Measurements from ENCODE around the gene FAHD2A.
"Not testable (repeated sequence)": the region's sequence is repeated elsewhere in the genome, so short reads cannot be mapped to it uniquely, and the experiment has no call there.

Gene FAHD2A

DNA sequence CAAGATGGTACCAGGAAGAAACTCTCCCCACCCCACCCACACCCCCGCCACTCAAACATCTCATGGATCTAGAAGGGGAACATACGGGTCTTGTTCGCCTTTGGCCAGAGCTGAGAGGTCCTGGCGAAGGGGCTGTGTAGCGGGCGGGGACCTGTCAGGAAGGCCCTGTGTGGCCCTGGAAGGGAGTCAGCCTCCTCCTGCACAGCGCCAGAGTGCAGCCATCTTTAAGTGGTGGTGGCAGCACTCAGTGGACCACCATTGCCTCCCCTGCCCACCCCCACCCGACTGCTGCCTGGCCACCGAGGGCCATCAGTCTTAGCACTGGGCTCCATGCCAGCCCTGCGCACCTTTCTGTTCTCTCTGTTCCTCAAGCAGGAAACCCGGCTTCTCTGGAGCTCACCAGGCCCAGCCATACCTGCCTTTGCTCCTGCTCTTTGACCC lies 11.6 kb upstream of the FAHD2A start:
- no peak for DNase-seq

DNA sequence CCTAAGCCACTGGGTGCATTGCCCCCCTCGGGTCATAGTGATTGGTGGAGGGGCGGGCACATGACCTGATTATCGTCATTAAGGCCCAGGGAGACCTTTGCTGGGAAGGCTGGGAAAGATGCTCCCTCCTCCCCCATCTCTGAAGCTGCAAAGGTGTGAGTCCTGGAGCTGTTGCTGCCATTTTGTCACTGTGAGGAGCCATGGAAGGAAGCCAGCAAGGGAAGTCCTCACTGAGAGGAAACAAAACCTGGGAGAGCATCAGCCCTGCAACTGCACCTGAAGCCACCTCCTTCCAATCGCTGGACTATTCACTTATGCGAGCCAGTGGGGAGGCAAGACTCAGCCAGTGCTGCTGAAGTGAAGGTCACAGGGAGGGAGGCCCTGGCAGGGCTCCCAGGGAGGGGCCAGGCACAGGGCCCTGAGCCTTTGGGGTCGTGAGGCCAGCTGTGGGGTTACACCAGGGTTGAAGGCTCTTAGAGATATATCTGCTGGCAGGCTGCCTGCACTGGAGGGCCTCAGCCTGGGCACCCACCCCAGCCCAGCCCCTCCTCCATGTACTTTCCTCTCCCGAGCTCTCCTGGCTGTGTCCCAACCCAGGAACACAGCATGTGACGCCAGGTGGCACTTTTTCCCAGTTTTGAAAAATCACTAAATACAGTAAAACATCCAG lies 10.7 kb upstream of the FAHD2A start:
- DNase-seq, result no peak

DNA sequence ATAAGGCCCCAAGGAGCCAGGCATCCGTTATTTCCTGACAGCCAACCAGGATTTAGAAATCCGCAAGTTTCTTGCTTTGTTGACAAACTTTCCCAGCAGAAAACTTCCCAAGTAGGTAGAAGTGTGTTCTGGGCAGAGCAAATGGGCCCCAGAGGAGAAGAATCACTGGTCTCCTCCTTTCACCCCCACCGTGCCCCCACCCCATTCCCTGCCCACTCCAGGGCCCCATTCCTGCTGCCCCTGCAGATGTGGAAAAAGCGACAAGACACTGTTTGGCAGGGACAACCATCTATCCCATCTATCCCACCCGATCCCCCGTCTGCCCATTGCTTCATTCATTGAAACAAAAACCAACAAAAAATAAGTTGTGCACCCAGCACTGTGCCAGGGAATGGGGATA lies 10.2 kb upstream of the FAHD2A start:
- no peak for DNase-seq

DNA sequence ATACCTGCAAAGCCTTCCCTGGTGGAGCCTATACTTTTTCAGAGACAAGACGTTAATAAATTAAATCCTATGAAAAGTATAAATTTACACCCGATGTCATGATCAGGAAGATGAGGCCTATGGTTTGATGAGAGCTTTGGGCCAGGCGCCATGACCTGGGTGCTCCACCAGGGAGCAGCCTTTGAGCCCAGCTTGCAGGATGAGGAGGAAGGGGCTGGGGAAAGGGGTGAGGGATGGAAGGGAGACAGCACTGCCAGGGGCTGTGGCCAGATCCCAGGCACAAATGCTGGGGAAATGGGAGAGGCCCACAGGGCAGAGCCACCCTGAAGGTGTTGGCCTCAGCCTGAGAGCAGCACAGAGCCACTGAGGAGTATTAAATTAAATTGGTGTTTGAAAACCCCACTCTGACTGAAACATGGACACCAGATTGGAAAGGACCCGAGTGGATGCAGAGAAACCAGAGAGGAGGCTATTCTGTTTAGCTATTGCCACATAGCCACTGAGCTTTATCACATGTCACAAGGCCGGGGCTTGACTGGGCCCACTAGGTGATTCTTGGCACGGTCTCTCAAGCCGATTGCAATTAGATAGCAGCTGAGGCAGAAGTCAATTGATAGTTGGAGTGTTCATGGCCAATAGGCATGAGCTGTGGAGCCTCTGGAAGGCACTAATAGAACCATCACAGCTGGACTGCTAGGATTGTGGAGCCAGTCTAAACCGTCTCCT lies 9.6 kb upstream of the FAHD2A start:
- DNase-seq, result no peak

DNA sequence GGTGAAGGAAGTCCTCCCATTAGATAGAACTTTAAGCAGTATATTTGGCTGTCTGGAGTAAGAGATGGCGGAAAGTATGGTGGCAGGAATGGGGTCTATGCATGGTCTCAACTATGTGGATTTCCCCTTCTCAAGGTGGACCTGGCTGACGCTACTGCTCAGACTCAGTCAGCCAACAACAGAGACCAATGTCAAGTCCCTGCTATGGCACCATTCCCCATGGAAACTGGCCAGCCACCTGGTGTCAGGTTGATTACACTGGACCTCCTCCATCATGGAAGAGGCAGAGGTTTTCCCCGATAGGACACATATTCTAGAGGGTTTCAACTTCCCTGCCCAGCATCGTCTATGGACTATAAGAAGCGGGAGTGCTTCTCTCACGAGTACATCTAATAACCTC lies 8.6 kb upstream of the FAHD2A start:
- no peak for DNase-seq

DNA sequence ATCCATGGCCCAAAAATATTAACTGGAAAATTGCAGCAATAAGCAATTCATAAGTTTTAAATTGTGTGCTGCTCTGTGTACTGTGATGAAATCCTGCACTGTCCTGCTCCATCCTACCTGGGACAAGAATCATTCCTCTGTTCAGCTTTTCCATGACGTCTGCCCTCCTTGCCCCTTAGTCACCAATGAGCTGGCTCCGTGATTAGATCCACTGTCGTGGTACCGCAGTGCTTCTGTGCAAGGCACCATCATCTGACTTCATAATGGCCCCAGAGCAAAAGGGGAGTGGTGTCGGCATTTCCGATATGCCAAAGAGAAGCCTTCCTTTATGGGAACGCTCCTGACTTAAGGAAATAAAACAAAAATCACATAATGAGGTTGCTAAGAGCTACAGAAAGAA lies 3.4 kb upstream of the FAHD2A start:
- DNase-seq, result no peak

DNA sequence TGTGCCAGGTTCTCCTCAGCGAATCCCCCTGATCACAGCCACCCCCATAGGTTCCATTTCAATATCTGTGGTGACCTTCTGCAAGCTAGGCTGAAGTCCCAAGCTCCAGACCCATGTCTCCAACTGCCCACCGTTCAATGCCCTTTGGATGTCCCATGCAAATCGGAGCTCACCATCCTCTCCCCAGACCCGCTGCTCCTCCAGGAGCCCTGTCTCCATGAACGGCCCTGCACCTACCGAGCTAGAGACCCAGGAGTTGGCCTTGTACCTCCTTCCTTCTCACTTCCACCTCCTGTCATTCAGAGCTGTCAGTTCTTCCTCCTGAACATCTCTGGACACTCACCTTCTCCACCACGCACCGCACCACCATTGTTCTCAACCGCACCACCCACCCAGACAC lies 1.0 kb upstream of the FAHD2A start:
- no peak for DNase-seq

DNA sequence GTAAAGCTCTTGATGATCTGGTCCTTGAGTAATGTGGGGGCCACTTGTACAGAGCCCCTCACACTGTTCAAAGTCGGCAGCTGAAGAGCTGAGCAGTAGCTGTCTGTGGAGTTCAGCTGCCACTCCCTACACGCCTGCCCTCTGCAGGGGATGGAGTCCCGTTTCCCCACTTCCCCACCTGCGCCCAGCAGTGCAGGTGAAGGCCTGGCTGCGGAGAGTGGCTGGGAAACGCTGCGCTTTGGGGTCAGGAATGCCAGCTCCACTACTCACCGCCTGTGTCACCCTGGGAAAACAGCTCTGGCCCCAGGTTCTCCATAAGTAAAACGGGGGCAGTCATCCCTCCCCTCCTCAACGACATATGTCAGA lies 521 bp upstream of the FAHD2A start:
- peak; percentile 19 for DNase-seq

DNA sequence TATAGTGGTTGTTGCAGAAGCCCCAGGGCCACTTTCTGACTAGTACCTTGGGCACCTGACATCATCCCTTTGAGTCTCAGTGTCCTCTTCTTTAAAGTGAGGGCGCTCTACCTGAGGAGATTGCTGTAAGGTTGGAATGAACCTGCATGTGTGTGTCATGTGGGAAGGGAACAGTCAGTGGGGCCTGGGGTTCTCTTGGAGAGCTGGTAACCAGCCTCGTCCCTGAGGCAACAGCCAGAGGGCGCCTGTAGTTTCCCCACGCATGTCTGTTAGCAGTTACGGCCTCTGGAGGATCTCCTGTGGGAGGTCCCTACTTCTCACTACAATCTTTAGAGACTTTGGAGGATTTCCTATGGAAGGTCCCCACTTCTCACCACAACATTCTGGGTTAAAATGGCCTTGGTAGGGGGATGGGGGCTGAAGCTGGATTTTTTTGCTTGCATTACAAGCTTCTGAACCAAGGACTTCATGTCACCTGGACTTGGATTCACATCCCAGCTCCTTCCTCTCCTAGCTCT lies 755 bp downstream of the FAHD2A start:
- peak; percentile 36 for DNase-seq

DNA sequence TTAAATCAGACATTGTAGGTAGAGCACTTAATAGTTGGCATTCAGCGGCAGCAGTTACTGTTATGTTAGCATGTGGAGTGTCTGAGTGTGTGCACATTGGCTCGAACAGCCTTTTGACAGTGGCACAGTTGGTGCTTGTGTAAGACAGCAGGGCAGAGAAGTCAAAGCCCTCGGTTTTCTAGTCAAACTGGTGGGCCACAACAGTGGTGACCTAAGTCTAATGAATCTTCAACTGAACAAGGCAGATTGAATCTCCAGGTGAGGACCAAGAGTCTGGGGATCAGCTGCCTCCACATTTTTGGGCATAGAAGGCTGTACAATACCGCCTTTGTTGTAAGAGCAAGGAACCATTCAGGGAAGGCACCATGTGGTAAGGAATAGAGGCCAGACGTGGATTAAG lies 1.3 kb downstream of the FAHD2A start:
- DNase-seq, result not testable (repeated sequence)

DNA sequence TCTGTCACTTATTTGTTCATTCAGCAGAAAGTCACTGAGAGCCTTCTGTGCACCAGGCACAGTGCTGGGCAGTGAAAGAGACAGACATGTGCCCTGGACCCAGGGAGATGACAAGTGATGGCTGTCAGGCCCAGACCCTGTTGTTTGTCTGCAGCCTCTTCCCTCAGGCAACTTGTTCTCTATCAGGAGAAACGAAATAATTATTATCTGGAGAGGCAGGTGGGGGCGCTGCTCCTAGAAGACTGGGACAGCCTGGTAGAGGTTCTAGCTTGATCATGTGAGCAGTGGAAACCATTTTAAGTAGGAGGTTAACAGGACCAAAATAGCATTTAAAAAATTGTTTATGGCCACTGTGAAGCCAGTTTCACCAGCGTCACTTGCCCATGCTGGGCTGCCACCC lies 2.2 kb downstream of the FAHD2A start:
- DNase-seq, result not testable (repeated sequence)

DNA sequence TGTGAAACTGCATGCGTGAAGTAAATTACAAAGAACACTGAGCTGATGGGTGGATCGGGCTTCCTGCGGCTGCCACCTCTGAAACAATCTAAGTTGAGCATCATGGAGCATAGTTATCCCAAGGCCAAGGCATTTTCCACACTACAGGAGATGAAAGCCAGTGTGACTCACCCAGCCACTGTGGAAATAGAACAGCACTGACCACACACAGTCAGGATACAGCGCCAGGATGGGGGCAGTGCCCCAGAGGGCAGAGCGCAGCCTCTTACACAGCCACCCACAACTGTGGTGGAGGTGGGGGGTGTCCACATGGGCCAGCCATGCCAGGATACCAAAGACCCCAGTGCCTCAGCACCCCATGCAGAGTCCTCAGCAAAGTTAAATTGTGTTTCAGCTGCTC lies 8.7 kb downstream of the FAHD2A start:
- DNase-seq, result not testable (repeated sequence)

DNA sequence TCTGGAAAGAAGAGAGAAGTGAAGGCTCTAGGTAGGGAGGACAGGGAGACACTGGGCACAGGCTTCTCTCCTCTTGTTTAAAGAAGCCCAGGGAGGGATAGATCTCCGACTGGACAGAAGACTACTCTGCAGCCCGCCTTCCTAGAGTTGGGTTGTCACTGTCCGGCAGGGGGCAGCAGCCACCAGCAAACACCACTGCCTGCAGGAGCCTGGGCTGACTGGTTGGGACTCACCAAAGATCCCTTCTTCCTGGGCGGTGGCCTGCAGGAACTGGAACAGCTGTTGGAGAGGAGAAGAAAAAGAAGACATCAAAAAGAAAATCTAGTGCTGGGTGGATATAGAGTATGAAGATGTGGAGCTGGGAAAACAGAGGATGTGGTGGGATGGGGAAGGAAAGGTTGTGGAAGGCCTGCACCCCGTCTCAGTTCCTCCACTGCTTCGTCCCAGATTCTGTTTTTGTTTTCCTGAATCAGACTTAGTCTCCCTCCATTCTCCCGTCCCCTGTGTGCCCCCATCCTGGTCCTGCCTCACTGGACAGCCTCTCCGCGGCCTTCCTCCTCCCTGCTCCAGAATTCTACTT lies 11.6 kb downstream of the FAHD2A start:
- peak; percentile 68 for DNase-seq

DNA sequence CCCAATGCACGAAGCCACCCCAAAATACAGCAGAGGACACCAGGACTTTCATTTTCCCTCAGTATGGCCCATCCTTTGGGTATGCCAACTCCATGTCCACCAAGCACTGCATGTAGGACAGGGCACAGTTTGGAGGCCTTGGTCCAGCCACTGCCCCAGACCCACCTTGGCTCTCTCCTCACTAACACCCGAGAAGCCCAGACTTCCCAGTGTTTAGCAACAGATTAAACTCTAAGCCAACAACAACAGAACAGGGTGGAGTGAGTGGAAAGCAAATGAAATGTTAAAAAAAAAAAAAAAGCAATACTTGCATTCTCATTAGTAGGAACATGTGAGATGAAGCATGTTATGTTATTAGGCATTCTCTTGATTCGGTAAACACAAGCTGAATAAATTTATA lies 12.6 kb downstream of the FAHD2A start:
- not testable (repeated sequence) for DNase-seq

DNA sequence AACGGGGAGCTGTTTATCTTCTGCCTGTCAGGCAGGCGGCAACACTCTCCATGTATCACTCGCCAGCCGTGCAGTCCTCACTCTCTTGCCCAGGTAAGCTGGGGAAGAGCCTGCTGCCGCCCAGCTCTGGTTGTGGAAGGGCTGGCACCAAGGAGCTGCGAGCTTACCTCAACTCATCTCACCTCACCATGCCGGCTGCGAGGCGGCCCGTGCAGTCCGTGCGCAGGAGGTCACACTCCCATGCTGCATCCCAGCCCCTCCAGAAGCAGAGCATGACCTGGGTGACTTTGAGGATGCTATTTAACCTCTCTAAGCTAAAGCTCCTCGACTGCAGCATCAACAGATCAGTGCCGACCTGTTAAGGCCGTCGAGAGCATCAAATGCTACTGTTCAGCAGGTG lies 13.1 kb downstream of the FAHD2A start:
- not testable (repeated sequence) for DNase-seq

DNA sequence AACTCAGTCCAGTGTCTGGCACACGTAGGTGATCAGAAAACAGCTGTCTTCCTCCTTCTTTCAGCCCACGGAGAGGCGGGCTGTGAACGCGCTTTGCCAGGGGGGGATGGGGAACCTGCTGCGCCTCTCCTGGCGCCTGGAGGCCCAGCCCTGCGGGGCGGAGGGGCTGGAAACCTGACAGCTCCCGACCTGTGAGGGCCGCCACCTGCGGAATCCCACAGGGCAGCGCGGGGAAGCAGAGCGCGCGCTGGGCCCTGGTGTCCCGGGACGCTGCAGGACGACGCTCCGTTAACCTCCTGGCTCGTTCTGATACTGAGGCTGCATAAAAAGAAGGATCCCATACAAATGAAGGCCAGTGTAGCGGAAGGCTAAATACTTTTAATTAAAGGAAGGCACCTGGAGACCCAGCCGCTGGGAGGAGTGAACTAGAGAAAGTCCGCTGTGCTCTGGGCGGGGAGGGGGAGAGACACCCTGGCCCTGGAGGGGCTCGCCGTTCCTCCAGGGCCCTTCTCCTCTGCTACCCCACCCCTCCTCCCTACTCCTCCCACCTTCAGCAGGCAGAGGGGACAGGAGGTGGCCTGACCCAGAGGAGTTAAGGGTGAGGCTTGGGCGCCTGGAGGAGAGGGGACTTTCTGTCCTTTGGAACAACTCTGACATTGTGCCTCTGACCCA lies 24.8 kb downstream of the FAHD2A start:
- not testable (repeated sequence) for DNase-seq

DNA sequence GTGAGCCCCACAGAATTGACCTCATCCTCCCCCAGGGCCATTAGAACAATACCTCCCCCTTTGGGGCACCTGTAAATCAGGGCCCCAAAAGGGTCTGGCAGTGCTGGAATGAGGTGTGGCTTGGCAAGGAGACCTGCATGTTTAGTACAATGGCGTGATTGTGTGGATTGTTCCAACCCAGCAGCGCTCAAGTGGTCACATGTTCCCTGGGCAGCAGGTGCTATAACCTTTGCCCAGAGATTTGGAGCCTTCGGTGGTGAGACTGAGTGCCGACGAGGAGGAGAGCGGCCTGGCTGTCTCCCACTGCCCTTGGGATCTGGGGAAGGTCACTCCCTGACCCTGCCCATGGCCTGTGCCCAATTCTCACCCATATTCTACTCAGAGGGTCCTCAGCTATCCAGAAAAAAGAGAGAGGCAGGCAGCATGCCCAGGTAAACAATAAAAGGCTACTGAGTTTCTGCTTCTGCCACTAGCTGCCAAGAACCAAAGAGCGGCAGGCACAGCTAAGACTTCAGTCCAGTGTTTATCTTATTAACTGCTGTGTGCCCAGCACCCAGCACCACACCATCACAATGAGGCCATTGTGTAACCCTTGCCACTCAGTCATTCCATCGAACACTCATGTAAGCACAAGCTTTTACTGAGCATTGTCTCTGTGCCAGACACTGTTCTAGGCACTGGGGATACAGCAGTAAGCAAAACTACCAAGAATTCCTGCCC lies 27.4 kb downstream of the FAHD2A start:
- not testable (repeated sequence) for DNase-seq

DNA sequence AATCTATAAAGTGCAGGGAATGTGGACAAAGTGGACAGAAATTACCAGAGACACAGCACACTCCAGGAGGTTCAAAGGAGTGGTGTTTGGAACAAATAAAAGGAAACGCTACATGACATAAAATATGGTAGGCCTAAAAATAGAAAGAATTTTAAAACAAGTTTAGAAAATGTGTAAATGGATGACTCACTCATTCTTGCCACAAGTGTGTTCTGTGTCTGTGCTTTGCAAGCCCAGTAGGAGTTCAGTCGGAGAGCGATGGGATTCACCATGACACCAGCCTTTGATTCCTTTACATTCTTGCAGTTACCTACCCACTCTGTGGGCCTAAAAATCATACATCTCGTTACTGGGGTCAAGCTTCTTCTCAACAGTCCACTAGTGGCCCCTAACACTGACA lies 30.9 kb downstream of the FAHD2A start:
- DNase-seq, result not testable (repeated sequence)

DNA sequence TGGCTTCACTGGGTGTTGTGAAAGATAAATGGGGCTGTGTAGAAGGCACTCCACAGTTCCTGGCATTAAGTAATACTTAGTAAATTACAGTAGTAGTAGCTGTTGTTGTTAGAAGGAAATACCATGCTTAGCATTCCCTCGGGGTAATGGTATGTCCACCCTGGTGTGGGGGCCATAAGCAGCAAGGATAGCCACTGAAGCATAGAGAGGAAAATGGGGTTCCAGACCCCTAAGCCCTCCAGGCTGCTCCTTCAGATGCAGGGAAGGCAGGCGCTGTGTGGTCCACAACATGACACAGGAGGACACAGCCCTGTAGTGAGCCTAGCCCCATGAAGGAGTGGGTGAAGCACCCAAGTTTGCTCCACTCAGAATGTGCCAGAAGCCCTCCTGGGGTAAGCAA lies 31.5 kb downstream of the FAHD2A start:
- DNase-seq, result not testable (repeated sequence)

DNA sequence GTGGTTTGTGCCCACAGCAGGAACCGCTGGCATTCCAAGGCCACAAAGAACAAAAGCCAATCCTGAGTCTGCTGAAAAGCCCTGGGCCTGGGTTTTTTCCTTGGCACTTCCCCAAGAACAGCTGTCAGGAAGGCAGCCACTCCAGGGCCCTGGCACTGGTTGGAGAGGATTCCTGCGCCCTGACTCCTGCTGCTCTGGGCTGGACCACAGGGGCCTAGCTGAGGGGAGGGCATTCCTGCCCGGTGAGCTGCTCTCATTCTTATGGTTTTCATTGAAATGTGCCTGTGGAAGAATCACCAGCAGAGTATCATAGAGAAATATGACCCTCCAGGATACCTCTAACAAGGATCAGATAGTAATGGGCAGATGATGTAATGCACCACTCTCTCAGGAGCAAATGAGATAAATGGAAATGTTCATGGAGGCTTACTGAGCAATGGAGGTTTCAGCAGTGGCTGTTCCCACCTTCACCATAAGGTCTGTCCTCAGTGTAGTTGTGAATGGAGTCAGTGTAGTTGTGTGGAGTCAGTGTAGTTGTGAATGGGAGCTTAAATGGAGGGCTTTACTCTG lies 32.1 kb downstream of the FAHD2A start:
- DNase-seq, result not testable (repeated sequence)

DNA sequence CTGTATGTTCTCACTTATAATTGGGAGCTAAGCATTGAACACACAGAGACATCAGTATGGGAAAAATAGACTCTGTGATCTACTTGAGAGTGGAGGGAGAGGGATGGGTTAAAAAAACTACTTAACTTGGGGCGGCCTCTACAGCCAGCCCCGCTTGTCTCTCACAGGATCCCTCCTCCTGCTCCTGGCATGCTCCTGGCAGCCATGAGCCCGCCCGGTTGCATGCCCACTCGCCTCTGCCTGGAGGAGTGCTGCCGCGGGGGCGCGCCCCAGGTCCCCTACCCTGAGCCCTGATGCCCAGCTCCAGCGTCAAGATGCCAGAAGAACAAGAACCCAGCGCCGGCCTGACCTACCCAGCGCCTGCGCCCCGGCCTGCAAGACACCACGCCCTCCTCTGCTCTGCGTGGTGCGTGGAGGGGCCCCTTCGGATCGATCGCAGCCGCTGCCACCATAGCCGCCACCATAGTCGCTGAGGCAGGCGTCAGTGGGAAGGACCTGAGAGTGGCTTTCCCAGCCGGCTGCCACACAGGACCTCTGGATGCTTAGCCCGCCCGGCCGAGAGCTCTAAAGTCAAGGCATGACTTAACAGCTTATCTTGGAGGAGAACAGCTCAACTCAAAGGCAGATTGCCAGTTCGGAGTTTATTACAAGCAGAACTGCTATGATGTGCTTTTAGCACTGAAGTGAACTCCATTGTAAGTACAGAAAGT lies 32.8 kb downstream of the FAHD2A start:
- not testable (repeated sequence) for DNase-seq

DNA sequence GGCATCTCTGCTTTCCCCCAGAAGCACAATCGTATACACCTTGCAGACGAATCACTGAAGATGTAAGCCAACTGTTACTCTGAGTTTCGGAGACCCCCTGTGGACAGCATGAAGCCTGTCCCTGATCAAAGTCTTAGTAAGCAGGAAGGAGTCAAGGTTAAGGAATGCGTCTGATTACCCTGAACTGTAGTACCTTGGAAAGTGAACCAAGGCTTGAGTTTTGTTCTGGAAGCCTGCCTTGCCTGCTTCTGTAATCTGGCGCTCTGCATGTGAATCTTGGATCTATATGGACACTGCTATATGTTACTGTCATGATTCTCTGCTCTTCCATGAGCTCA lies 33.3 kb downstream of the FAHD2A start:
- DNase-seq, result not testable (repeated sequence)
